SK-N-SH (cell line): Measurements from ENCODE around the gene C2orf15. TPM values are rescaled to one million over a fixed set of nuclear protein-coding genes. Genes with fewer than 3 reads are reported as not detected.

Experiments
- CTCF ChIA-PET: fragments of 300-600, 350-600 bp; formaldehyde crosslinking; extraction: SDS; loops from one replicate; lab custom pipeline; 2021; lab: Yijun Ruan, JAX
- POLR2A ChIA-PET: fragments of 350-600 bp; sonication (Branson Sonifier 250); formaldehyde crosslinking; extraction: SDS; loops from one replicate; lab custom pipeline; 2020; ENCODE audit warnings: antibody characterized with exemption, inconsistent platforms; lab: Yijun Ruan, JAX
- DNase-seq: peaks from one replicate; pipeline ENCODE4 v3.0.0; 2012
- H2AFZ ChIP-seq: fragments of 200-600 bp; sonication (generic); 2 replicates; pipeline ENCODE4 v1.8.1; 2016; ENCODE audit warnings: antibody characterized with exemption, mild to moderate bottlenecking, low read depth
- H3F3A ChIP-seq: fragments of 200-600 bp; sonication (generic); replicated peaks from 2 replicates; pipeline ENCODE3; 2016; ENCODE audit warnings: antibody characterized with exemption, mild to moderate bottlenecking; ENCODE audit not compliant: insufficient read depth
- H3K27ac ChIP-seq, 2 experiments: fragments of 200-500 bp in 1 of 2; fragments of 200-600 bp in 1 of 2; sonication (Bioruptor generic) in 1 of 2; sonication (generic), shearing (Covaris generic) in 1 of 2; 2 replicates each; pipeline versions ENCODE4 v1.5.1 to v1.6.1; 2014 to 2016; ENCODE audit warnings: low read depth in 2 of 2, inconsistent platforms in 1 of 2, low read length in 1 of 2, mild to moderate bottlenecking in 1 of 2, mixed read lengths in 1 of 2
- H3K27me3 ChIP-seq: fragments of 200-600 bp; sonication (generic), shearing (Covaris generic); 2 replicates; pipeline ENCODE4 v1.6.1; 2016; ENCODE audit warnings: mixed run types; ENCODE audit not compliant: insufficient read depth
- H3K36me3 ChIP-seq, 2 experiments: fragments of 200-500 bp in 1 of 2; fragments of 200-600 bp in 1 of 2; sonication (Bioruptor generic) in 1 of 2; sonication (generic) in 1 of 2; replicated peaks in 1 of 2; 2 replicates each; pipeline versions ENCODE3 to v1.5.1; 2014 to 2016; ENCODE audit warnings: low read length in 1 of 2, mild to moderate bottlenecking in 1 of 2; ENCODE audit not compliant: insufficient read depth in 2 of 2, control insufficient read depth in 1 of 2
- H3K4me1 ChIP-seq, 2 experiments: fragments of 200-500 bp in 1 of 2; fragments of 200-600 bp in 1 of 2; sonication (Bioruptor generic) in 1 of 2; sonication (generic), shearing (Covaris generic) in 1 of 2; 2 replicates each; pipeline versions ENCODE4 v1.5.1 to v1.6.1; 2014 to 2016; ENCODE audit warnings: low read depth in 1 of 2, low read length in 1 of 2, mixed run types in 1 of 2; ENCODE audit not compliant: insufficient read depth in 2 of 2, control insufficient read depth in 1 of 2
- H3K4me2 ChIP-seq: fragments of 200-600 bp; sonication (generic), shearing (Covaris generic); 2 replicates; pipeline ENCODE4 v1.6.1; 2017; ENCODE audit warnings: mixed run types
- H3K4me3 ChIP-seq, 2 experiments: fragments of 200-500 bp in 1 of 2; fragments of 200-600 bp in 1 of 2; sonication (Bioruptor generic) in 1 of 2; sonication (generic), shearing (Covaris generic) in 1 of 2; 2 replicates each; pipeline versions ENCODE4 v1.5.1 to v1.8.1; 2014 to 2016; ENCODE audit warnings: low read depth in 2 of 2, inconsistent platforms in 1 of 2, low read length in 1 of 2, mild to moderate bottlenecking in 1 of 2, mixed read lengths in 1 of 2, moderate library complexity in 1 of 2
- H3K79me2 ChIP-seq: fragments of 200-600 bp; sonication (generic); 2 replicates; pipeline ENCODE4 v1.8.1; 2017; ENCODE audit warnings: mild to moderate bottlenecking; ENCODE audit not compliant: insufficient read depth
- H3K9ac ChIP-seq: fragments of 200-600 bp; sonication (generic); 2 replicates; pipeline ENCODE4 v1.6.1; 2017; ENCODE audit warnings: mixed run types
- H3K9me2 ChIP-seq: fragments of 200-600 bp; sonication (generic); 2 replicates; pipeline ENCODE4 v1.6.1; 2017; ENCODE audit warnings: mixed run types
- H3K9me3 ChIP-seq: fragments of 200-600 bp; sonication (generic); 2 replicates; pipeline ENCODE4 v1.6.1; 2017; ENCODE audit warnings: mixed run types, mild to moderate bottlenecking, moderate library complexity
- H4K20me1 ChIP-seq: fragments of 200-600 bp; sonication (generic); 2 replicates; pipeline ENCODE4 v1.6.1; 2017; ENCODE audit warnings: mild to moderate bottlenecking, mixed run types; ENCODE audit not compliant: insufficient read depth
- CHD2 ChIP-seq: fragments of 150-350 bp; IDR thresholded peaks from 2 replicates; pipeline ENCODE4 v1.6.1; 2018; ENCODE audit warnings: low read length; ENCODE audit not compliant: partially characterized antibody
- EZH2phosphoT487 ChIP-seq: fragments of 200-600 bp; sonication (generic); IDR thresholded peaks from 2 replicates; pipeline ENCODE4 v1.6.1; 2017; ENCODE audit warnings: low read depth, mixed run types, mild to moderate bottlenecking, antibody characterized with exemption, moderate library complexity, borderline replicate concordance
- FOXJ3 ChIP-seq: sonication (generic); formaldehyde crosslinking; IDR thresholded peaks from 2 replicates; pipeline ENCODE4 v1.5.1; 2020; ENCODE audit warnings: mild to moderate bottlenecking, missing genetic modification reagents
- FOXM1 ChIP-seq: IDR thresholded peaks from 2 replicates; pipeline ENCODE4 v1.4.0; 2012; ENCODE audit warnings: low read depth, mild to moderate bottlenecking
- GATA2 ChIP-seq: sonication (generic); formaldehyde crosslinking; IDR thresholded peaks from 2 replicates; pipeline ENCODE4 v1.5.0; 2020; ENCODE audit warnings: mild to moderate bottlenecking, missing genetic modification reagents
- JUND ChIP-seq: IDR thresholded peaks from 2 replicates; pipeline ENCODE4 v1.4.0; 2012
- MEF2A ChIP-seq: IDR thresholded peaks from 2 replicates; pipeline ENCODE4 v1.4.0; 2012; ENCODE audit warnings: low read depth, borderline replicate concordance
- NFIC ChIP-seq: IDR thresholded peaks from 2 replicates; pipeline ENCODE4 v1.4.0; 2012; ENCODE audit warnings: borderline replicate concordance
- NRF1 ChIP-seq: IDR thresholded peaks from 2 replicates; pipeline ENCODE4 v1.6.1; 2012; ENCODE audit warnings: low read depth, mild to moderate bottlenecking, low read length
- RAD21 ChIP-seq: IDR thresholded peaks from 2 replicates; pipeline ENCODE4 v1.6.1; 2012; ENCODE audit warnings: mild to moderate bottlenecking, low read length
- RCOR1 ChIP-seq: fragments of 150-350 bp; IDR thresholded peaks from 2 replicates; pipeline ENCODE4 v1.6.1; 2017; ENCODE audit warnings: antibody characterized with exemption, low read length
- RXRA ChIP-seq: IDR thresholded peaks from 2 replicates; pipeline ENCODE4 v1.4.0; 2012; ENCODE audit warnings: low read depth, mild to moderate bottlenecking, borderline replicate concordance
- SIN3A ChIP-seq: IDR thresholded peaks from 2 replicates; pipeline ENCODE4 v1.6.1; 2012; ENCODE audit warnings: low read depth, mild to moderate bottlenecking, low read length, moderate library complexity, borderline replicate concordance
- TAF1 ChIP-seq: IDR thresholded peaks from 2 replicates; pipeline ENCODE4 v1.6.1; 2012; ENCODE audit warnings: low read depth, mild to moderate bottlenecking, low read length, moderate library complexity, borderline replicate concordance
- TCF12 ChIP-seq: IDR thresholded peaks from 2 replicates; pipeline ENCODE4 v1.4.0; 2012
- TEAD4 ChIP-seq: IDR thresholded peaks from 2 replicates; pipeline ENCODE4 v1.4.0; 2012; ENCODE audit warnings: mild to moderate bottlenecking, borderline replicate concordance; ENCODE audit not compliant: insufficient read depth
- YY1 ChIP-seq: IDR thresholded peaks from 2 replicates; pipeline ENCODE4 v1.4.0; 2012; ENCODE audit warnings: low read depth, mild to moderate bottlenecking
- WGBS: methylation state at CpG from one replicate; pipeline ENCODE4 v1.1.6; 2017; ENCODE audit warnings: low lambda C conversion rate; 5-methylcytosine and 5-hydroxymethylcytosine counted together
- polyA plus RNA-seq, 3 experiments: library from polyadenylated mRNA; depleted of rRNA; stranded (reverse); fragments of >200 nt; gene quantifications; 2 replicates each; pipeline ENCODE4 v1.2.3, GENCODE V29; 2012
- TF ChIP-seq, protein P1 (sequence below): IDR thresholded peaks from 2 replicates; pipeline ENCODE4 v1.6.1; 2012; ENCODE audit warnings: mild to moderate bottlenecking, low read depth, low read length, moderate library complexity
- TF ChIP-seq, protein P2 (sequence below): IDR thresholded peaks from 2 replicates; pipeline ENCODE4 v1.4.0; 2012; ENCODE audit warnings: low read depth, borderline replicate concordance
- TF ChIP-seq, protein P3 (sequence below): fragments of 200-600 bp; sonication (generic); IDR thresholded peaks from 2 replicates; pipeline ENCODE4 v1.6.1; 2017; ENCODE audit warnings: antibody characterized with exemption, mild to moderate bottlenecking, moderate library complexity
- TF ChIP-seq, protein P4 (sequence below): fragments of 150-350 bp; IDR thresholded peaks from 2 replicates; pipeline ENCODE4 v1.6.1; 2016; ENCODE audit warnings: mild to moderate bottlenecking, low read depth, low read length
- TF ChIP-seq, protein P5 (sequence below): IDR thresholded peaks from 2 replicates; pipeline ENCODE4 v1.4.0; 2012; ENCODE audit warnings: low read depth

Gene C2orf15, protein sequence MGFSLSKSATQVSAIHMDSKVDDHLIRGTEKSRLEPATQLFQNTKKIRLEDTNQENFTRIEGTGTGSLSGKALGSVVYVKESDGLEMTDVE
- 0.25 and 0.41 TPM in 2 replicates for polyA plus RNA-seq (2012; rRNA removed)
- 0.51 and 0.58 TPM in 2 replicates for polyA plus RNA-seq (2012; cell fraction: cytosol; rRNA removed)
- polyA plus RNA-seq (2012; cell fraction: nucleus; rRNA removed) = 0.28 and 0.29 TPM in 2 replicates

DNA sequence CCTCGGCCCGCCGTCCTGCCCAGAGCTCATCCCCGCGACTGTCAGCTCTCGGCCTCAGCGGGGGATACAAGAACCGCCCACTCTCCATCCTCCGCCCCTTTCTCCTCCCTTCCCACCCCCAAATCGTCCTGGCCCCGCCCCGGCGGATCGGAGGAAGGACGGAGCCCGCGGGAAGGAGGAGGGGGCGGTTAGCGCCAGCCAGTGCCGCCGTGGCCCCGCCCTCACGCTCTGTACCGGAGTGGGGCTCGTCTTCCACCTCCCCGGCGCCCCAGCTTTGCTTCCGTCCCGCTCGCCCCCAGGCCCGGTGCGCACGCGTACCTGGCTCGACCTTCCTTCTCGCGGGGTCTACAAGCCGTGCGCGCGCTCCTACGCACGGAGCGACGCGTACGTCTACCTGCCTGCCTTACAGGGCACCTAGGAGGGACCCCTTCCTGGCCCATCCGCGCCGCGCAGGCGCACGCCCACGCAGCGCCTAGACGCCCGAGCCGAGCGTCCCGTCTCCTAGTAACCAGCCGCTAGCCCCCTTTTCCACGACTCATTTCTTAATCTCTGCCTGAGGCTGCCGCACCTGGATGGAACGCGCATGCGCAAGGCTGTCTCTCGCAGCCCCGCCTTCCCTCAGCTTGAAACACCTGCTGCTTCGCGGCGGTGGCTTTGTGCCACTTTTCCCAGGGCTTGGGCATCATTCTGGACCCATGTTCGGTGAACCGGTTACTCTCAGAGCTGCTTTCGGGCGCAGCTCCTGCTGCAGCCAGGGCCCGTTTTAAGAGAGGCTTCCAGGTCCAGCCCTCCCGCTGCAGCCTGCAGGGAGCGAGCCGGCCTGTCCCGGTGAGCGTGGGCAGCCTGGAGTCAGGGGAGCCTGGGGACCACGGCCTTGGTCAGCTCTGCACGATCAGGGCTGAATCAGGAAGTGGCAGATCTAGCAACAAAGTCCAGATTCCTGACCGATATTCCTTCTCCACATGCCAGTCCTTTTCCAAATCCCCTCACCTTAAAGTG lies at the start of gene C2orf15:
Gene C2orf15 (plus strand): TSS at position 598 of the 999 bp plus-strand sequence. CDS start 8,852 bp downstream, outside the sequence.
- DNase-seq = peak; percentile 97
- peak within 1 kb of the TSS; percentile 80 to 81 for H3K4me3 ChIP-seq
- no peaks in the 10 kb centered on the region for H3K9me2 ChIP-seq
- H4K20me1 ChIP-seq = no peaks in the 10 kb centered on the region
- no peaks in the 10 kb centered on the region for H3K36me3 ChIP-seq
- H3K9ac ChIP-seq = peak within 1 kb of the TSS; percentile 42
- H3K4me2 ChIP-seq = peak within 1 kb of the TSS; percentile 93
- ChIA-PET POLR2A (interaction anchor here (0.7 to 1.8 kb wide), 4 partner anchors 13 to 196 kb away, joined by 3 to 20 read pairs (median 8); partner anchors contain the start of genes EIF5B, LIPT1, MITD1 and MRPL30), CTCF (interaction anchor here (0.6 to 1.7 kb wide), 6 partner anchors 13 to 195 kb away, joined by 3 to 6 read pairs (median 3); partner anchors contain the start of genes EIF5B, LIPT1 and TSGA10)
- peak within 1 kb of the TSS in 1 of 2 experiments; percentile 81; a peak in 2 of 4 replicates for H3K27ac ChIP-seq
- WGBS = under 1% methylated on average over 33 of the region's 84 CpGs
- H3K27me3 ChIP-seq = no peaks in the 10 kb centered on the region
- no peaks in the 10 kb centered on the region for H3K79me2 ChIP-seq
- no peaks in the 10 kb centered on the region for H3K9me3 ChIP-seq
- peaks cover 9% of the 10 kb centered on the region for H3F3A ChIP-seq
- peak within 1 kb of the TSS; percentile 97 for H2AFZ ChIP-seq
- H3K4me1 ChIP-seq = peaks cover 0 to 3% of the 10 kb centered on the region in 2 experiments; a peak in 2 of 4 replicates
- TF ChIP-seq TAF1 = peak; percentile 53; the same call in 1 of the 2 replicates
- TF ChIP-seq TCF12 = no peak
- TF ChIP-seq YY1 = no peak
- TF ChIP-seq, protein P1, sequence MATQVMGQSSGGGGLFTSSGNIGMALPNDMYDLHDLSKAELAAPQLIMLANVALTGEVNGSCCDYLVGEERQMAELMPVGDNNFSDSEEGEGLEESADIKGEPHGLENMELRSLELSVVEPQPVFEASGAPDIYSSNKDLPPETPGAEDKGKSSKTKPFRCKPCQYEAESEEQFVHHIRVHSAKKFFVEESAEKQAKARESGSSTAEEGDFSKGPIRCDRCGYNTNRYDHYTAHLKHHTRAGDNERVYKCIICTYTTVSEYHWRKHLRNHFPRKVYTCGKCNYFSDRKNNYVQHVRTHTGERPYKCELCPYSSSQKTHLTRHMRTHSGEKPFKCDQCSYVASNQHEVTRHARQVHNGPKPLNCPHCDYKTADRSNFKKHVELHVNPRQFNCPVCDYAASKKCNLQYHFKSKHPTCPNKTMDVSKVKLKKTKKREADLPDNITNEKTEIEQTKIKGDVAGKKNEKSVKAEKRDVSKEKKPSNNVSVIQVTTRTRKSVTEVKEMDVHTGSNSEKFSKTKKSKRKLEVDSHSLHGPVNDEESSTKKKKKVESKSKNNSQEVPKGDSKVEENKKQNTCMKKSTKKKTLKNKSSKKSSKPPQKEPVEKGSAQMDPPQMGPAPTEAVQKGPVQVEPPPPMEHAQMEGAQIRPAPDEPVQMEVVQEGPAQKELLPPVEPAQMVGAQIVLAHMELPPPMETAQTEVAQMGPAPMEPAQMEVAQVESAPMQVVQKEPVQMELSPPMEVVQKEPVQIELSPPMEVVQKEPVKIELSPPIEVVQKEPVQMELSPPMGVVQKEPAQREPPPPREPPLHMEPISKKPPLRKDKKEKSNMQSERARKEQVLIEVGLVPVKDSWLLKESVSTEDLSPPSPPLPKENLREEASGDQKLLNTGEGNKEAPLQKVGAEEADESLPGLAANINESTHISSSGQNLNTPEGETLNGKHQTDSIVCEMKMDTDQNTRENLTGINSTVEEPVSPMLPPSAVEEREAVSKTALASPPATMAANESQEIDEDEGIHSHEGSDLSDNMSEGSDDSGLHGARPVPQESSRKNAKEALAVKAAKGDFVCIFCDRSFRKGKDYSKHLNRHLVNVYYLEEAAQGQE = no peak
- TF ChIP-seq, protein P2, sequence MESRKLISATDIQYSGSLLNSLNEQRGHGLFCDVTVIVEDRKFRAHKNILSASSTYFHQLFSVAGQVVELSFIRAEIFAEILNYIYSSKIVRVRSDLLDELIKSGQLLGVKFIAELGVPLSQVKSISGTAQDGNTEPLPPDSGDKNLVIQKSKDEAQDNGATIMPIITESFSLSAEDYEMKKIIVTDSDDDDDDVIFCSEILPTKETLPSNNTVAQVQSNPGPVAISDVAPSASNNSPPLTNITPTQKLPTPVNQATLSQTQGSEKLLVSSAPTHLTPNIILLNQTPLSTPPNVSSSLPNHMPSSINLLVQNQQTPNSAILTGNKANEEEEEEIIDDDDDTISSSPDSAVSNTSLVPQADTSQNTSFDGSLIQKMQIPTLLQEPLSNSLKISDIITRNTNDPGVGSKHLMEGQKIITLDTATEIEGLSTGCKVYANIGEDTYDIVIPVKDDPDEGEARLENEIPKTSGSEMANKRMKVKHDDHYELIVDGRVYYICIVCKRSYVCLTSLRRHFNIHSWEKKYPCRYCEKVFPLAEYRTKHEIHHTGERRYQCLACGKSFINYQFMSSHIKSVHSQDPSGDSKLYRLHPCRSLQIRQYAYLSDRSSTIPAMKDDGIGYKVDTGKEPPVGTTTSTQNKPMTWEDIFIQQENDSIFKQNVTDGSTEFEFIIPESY = no peak
- TF ChIP-seq SIN3A = no peak
- TF ChIP-seq FOXM1 = no peak
- TF ChIP-seq, protein P3, sequence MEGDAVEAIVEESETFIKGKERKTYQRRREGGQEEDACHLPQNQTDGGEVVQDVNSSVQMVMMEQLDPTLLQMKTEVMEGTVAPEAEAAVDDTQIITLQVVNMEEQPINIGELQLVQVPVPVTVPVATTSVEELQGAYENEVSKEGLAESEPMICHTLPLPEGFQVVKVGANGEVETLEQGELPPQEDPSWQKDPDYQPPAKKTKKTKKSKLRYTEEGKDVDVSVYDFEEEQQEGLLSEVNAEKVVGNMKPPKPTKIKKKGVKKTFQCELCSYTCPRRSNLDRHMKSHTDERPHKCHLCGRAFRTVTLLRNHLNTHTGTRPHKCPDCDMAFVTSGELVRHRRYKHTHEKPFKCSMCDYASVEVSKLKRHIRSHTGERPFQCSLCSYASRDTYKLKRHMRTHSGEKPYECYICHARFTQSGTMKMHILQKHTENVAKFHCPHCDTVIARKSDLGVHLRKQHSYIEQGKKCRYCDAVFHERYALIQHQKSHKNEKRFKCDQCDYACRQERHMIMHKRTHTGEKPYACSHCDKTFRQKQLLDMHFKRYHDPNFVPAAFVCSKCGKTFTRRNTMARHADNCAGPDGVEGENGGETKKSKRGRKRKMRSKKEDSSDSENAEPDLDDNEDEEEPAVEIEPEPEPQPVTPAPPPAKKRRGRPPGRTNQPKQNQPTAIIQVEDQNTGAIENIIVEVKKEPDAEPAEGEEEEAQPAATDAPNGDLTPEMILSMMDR = no peak
- no peak for TF ChIP-seq FOXJ3 (CRISPR knock-in tag)
- TF ChIP-seq RAD21 = no peak
- TF ChIP-seq GATA2 (CRISPR knock-in tag) = no peak
- TF ChIP-seq MEF2A = no peak
- TF ChIP-seq RXRA = no peak
- TF ChIP-seq TEAD4 = no peak
- TF ChIP-seq NRF1 = peak; percentile 73
- no peak for TF ChIP-seq JUND
- no peak for TF ChIP-seq EZH2phosphoT487
- TF ChIP-seq, protein P4, sequence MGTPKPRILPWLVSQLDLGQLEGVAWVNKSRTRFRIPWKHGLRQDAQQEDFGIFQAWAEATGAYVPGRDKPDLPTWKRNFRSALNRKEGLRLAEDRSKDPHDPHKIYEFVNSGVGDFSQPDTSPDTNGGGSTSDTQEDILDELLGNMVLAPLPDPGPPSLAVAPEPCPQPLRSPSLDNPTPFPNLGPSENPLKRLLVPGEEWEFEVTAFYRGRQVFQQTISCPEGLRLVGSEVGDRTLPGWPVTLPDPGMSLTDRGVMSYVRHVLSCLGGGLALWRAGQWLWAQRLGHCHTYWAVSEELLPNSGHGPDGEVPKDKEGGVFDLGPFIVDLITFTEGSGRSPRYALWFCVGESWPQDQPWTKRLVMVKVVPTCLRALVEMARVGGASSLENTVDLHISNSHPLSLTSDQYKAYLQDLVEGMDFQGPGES = no peak
- TF ChIP-seq, protein P5, sequence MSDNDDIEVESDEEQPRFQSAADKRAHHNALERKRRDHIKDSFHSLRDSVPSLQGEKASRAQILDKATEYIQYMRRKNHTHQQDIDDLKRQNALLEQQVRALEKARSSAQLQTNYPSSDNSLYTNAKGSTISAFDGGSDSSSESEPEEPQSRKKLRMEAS = peak; percentile 7; the same call in 1 of the 2 replicates
- TF ChIP-seq CHD2 = peak; percentile 53
- TF ChIP-seq NFIC = no peak
- TF ChIP-seq RCOR1 = no peak
